Caco-2 (cell line): ENCODE data around the gene KLHL8. TPM values are rescaled to one million over a fixed set of nuclear protein-coding genes. Genes with fewer than 3 reads are reported as not detected.
A peak's percentile ranks its signal among the peaks of the same experiment; 100 is the strongest.

Experiments
- BruUV-seq: library from RNA; stranded (reverse); fragments of 400-500 nt; replicated peaks from 2 replicates; lab custom pipeline; 2021; lab: Mats Ljungman, UMichigan
- CTCF ChIA-PET: fragments of 300-600 bp; sonication (Branson Sonifier 250); formaldehyde crosslinking; loops from one replicate; lab custom pipeline; 2022; ENCODE audit warnings: antibody characterized with exemption; lab: Charles Lee
- POLR2A ChIA-PET: fragments of 300-600 bp; sonication (Branson Sonifier 250); formaldehyde crosslinking; loops from one replicate; lab custom pipeline; 2022; ENCODE audit warnings: antibody characterized with exemption; lab: Charles Lee
- DNase-seq, 2 experiments: peaks; one replicate each; pipeline versions ENCODE4 v3.0.0 to v3.0.0-alpha.2; 2020 to 2022
- H3K27me3 ChIP-seq: replicated peaks from 2 replicates; pipeline ENCODE4 v1.6.0; 2011; ENCODE audit warnings: low read length; ENCODE audit not compliant: control insufficient read depth, insufficient read depth
- H3K36me3 ChIP-seq: 2 replicates; pipeline ENCODE4 v1.5.1; 2011; ENCODE audit warnings: low read length; ENCODE audit not compliant: control insufficient read depth, insufficient read depth
- H3K4me1 ChIP-seq: fragments of 250-450 bp; sonication (Bioruptor Pico); 2 replicates; pipeline ENCODE4 v1.5.1; 2020; ENCODE audit warnings: mild to moderate bottlenecking
- H3K4me3 ChIP-seq: 2 replicates; pipeline ENCODE4 v1.5.1; 2011; ENCODE audit warnings: low read depth, mild to moderate bottlenecking, control low read depth, low read length
- H3K9me3 ChIP-seq: fragments of 250-450 bp; sonication (Bioruptor Pico); 2 replicates; pipeline ENCODE4 v1.5.1; 2020; ENCODE audit warnings: mild to moderate bottlenecking, moderate library complexity
- H3K27ac Mint-ChIP-seq: one replicate; pipeline ENCODE4 v1.8.0; 2022; ENCODE audit warnings: mixed read lengths; ENCODE audit not compliant: unreplicated experiment
- H3K27me3 Mint-ChIP-seq: one replicate; pipeline ENCODE4 v1.8.0; 2022; ENCODE audit warnings: mixed read lengths; ENCODE audit not compliant: insufficient read depth, unreplicated experiment
- H3K36me3 Mint-ChIP-seq: one replicate; pipeline ENCODE4 v1.8.0; 2022; ENCODE audit warnings: mild to moderate bottlenecking, mixed read lengths; ENCODE audit not compliant: insufficient read depth, unreplicated experiment
- H3K4me1 Mint-ChIP-seq: one replicate; pipeline ENCODE4 v1.8.0; 2022; ENCODE audit warnings: low read depth, mixed read lengths; ENCODE audit not compliant: unreplicated experiment
- H3K4me3 Mint-ChIP-seq: one replicate; pipeline ENCODE4 v1.8.0; 2022; ENCODE audit warnings: mild to moderate bottlenecking, moderate library complexity, mixed read lengths; ENCODE audit not compliant: unreplicated experiment
- H3K9me3 Mint-ChIP-seq: one replicate; pipeline ENCODE4 v1.8.0; 2022; ENCODE audit warnings: mixed read lengths; ENCODE audit not compliant: unreplicated experiment
- intact Hi-C: fragments of 100-400 bp; cut with micrococcal nuclease; formaldehyde crosslinking; loops from one replicate; pipeline ENCODE4 v1.10.0; 2022; ENCODE audit not compliant: unreplicated experiment
- total RNA-seq: library from RNA; stranded (reverse); gene quantifications from 2 replicates; pipeline ENCODE4 v1.2.3, GENCODE V29; 2022
- TF ChIP-seq, protein P1 (sequence below), 2 experiments: fragments of 200-600 bp in 1 of 2; IDR thresholded peaks; 1 replicate in 1 of 2; 2 replicates in 1 of 2; pipeline versions ENCODE4 v1.5.1 to v1.8.0; 2011 to 2022; ENCODE audit warnings: antibody characterized with exemption in 1 of 2, control low read depth in 1 of 2, inconsistent platforms in 1 of 2, low read depth in 1 of 2, low read length in 1 of 2, mild to moderate bottlenecking in 1 of 2, moderate library complexity in 1 of 2; ENCODE audit not compliant: insufficient read depth in 1 of 2, severe bottlenecking in 1 of 2, unreplicated experiment in 1 of 2

KLHL8 gene
- total RNA-seq, 1 experiment from 2014 or later = 27.7 TPM

- TF ChIP-seq, protein P1, sequence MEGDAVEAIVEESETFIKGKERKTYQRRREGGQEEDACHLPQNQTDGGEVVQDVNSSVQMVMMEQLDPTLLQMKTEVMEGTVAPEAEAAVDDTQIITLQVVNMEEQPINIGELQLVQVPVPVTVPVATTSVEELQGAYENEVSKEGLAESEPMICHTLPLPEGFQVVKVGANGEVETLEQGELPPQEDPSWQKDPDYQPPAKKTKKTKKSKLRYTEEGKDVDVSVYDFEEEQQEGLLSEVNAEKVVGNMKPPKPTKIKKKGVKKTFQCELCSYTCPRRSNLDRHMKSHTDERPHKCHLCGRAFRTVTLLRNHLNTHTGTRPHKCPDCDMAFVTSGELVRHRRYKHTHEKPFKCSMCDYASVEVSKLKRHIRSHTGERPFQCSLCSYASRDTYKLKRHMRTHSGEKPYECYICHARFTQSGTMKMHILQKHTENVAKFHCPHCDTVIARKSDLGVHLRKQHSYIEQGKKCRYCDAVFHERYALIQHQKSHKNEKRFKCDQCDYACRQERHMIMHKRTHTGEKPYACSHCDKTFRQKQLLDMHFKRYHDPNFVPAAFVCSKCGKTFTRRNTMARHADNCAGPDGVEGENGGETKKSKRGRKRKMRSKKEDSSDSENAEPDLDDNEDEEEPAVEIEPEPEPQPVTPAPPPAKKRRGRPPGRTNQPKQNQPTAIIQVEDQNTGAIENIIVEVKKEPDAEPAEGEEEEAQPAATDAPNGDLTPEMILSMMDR (IDR thresholded peaks at IDR 0.05; ENCODE audit: insufficient read depth in 1 of 2, low read depth in 1 of 2, low read length in 1 of 2, severe bottlenecking in 1 of 2, unreplicated experiment in 1 of 2) = no peak
- Histone ChIP-seq H3K27me3 (no peaks in the 10 kb centered on the region), H3K36me3 (peaks cover 4% of the 10 kb centered on the region), H3K9me3 (no peaks in the 10 kb centered on the region), H3K4me1 (peaks cover 52% of the 10 kb centered on the region), H3K4me3 (no peak overlapping the region)
- H3K27me3 Mint-ChIP-seq = no peaks in the 10 kb centered on the region
- H3K4me3 Mint-ChIP-seq = peak overlapping the region; percentile 50
- H3K4me1 Mint-ChIP-seq = peaks cover 22% of the 10 kb centered on the region
- H3K9me3 Mint-ChIP-seq = no peaks in the 10 kb centered on the region
- intact Hi-C loops = loop anchor here (1.0 kb wide), 3 partner anchors 11 to 195 kb away; no protein-coding TSS in a partner anchor
- H3K27ac Mint-ChIP-seq = peak overlapping the region; percentile 60
- BruUV-seq = TSS peak; percentile 53
- POLR2A ChIA-PET = interaction anchor here (0.5 to 1.2 kb wide), 2 partner anchors 10 to 32 kb away, joined by 3 to 7 read pairs; no protein-coding TSS in a partner anchor
- DNase-seq = peak in 1 of 2 experiments; percentile 18
- CTCF ChIA-PET = interaction anchor here (0.7 to 1.6 kb wide), 3 partner anchors 24 to 183 kb away, joined by 3 to 7 read pairs (median 3); partner anchors contain the start of gene AFF1
- peaks cover 36% of the 10 kb centered on the region for H3K36me3 Mint-ChIP-seq
Observed at GRCh38 chr4:87117732-87118075, 102.7 kb downstream of the KLHL8 start.

DNA sequence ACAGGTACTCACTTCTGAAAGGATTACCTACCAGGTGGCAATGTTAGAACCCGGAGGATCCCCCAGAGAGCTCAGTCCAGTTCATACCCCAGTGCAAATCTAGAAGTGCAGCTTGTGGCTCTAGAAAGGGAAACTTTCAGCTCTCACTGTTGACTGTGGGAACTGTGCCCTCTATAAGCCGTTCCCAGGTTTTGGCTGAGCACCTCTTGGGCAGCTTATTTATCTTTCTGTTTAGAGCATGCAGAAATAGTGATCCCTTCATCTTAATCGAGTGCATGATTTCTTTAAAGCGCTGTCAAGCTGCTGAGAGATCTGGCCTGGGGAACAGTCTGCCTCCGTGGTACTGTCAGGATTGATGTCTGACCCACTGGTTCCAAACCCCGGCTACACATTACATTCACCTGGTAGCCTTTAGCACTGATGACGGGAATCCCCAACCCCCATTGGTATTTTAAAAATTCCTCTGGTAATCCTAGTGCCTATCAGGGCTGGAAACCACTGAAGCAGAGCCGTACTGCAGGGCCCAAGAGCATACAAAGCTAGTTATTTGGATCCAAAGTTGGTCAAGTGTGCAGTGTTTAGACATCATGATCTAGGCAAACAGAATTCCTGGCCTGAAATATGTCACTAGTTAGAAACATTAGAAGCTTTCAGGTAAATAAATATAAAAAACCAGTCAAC lies 103.2 kb downstream of the KLHL8 start:
- peak; percentile 62 to 76 for DNase-seq
- peak overlapping the region; percentile 50 for H3K4me3 Mint-ChIP-seq
- Histone ChIP-seq H3K27me3 (no peaks in the 10 kb centered on the region), H3K9me3 (no peaks in the 10 kb centered on the region), H3K4me1 (peaks cover 55% of the 10 kb centered on the region), H3K4me3 (no peak overlapping the region), H3K36me3 (peaks cover 3% of the 10 kb centered on the region)
- intact Hi-C loops = loop anchor here (1.0 kb wide), 3 partner anchors 11 to 195 kb away; no protein-coding TSS in a partner anchor
- no peaks in the 10 kb centered on the region for H3K9me3 Mint-ChIP-seq
- CTCF ChIA-PET = interaction anchor here (0.7 to 1.6 kb wide), 4 partner anchors 24 to 195 kb away, joined by 3 to 7 read pairs (median 4); partner anchors contain the start of gene AFF1
- BruUV-seq = no TSS peak
- peaks cover 26% of the 10 kb centered on the region for H3K4me1 Mint-ChIP-seq
- TF ChIP-seq, protein P1 (IDR thresholded peaks at IDR 0.05; ENCODE audit: insufficient read depth in 1 of 2, low read depth in 1 of 2, low read length in 1 of 2, severe bottlenecking in 1 of 2, unreplicated experiment in 1 of 2) = no peak
- peak overlapping the region; percentile 60 for H3K27ac Mint-ChIP-seq
- peaks cover 40% of the 10 kb centered on the region for H3K36me3 Mint-ChIP-seq
- H3K27me3 Mint-ChIP-seq = no peaks in the 10 kb centered on the region
- POLR2A ChIA-PET = interaction anchor here (0.5 to 1.2 kb wide), 2 partner anchors 11 to 33 kb away, joined by 3 to 7 read pairs; no protein-coding TSS in a partner anchor

DNA sequence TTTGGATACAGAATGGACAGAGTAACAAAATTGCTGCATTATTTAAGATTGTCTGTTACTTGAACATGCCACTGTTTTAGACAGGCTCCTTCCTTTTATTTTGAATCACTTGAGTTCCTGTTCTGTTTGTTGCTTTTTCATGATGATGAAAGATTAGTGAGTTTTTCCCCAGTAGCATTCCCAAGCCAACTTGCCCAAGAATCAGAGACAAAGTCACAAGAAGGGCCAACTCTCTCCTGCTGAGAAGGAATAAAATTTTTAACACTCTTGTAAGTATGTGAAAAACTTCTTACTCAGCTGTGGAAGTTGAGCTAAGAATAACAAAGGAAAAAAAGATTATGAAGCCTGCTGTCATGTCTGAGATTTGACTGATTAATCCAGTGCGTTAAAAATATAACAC lies 104.2 kb downstream of the KLHL8 start:
- ChIA-PET POLR2A (no interaction called here), CTCF (interaction anchor here (1.2 to 1.6 kb wide), 2 partner anchors 23 to 194 kb away, joined by 5 to 7 read pairs; no protein-coding TSS in a partner anchor)
- H3K4me1 ChIP-seq = peaks cover 59% of the 10 kb centered on the region
- no peaks in the 10 kb centered on the region for H3K9me3 ChIP-seq
- no peak overlapping the region for H3K4me3 Mint-ChIP-seq
- TF ChIP-seq, protein P1 (IDR thresholded peaks at IDR 0.05; ENCODE audit: insufficient read depth in 1 of 2, low read depth in 1 of 2, low read length in 1 of 2, severe bottlenecking in 1 of 2, unreplicated experiment in 1 of 2) = no peak
- no peaks in the 10 kb centered on the region for H3K27me3 Mint-ChIP-seq
- no peak overlapping the region for H3K4me3 ChIP-seq
- peaks cover 2% of the 10 kb centered on the region for H3K36me3 ChIP-seq
- H3K36me3 Mint-ChIP-seq = peaks cover 46% of the 10 kb centered on the region
- no TSS peak for BruUV-seq
- H3K9me3 Mint-ChIP-seq = no peaks in the 10 kb centered on the region
- H3K27ac Mint-ChIP-seq = peak overlapping the region; percentile 60
- peaks cover 26% of the 10 kb centered on the region for H3K4me1 Mint-ChIP-seq
- DNase-seq = no peak
- intact Hi-C loops = no loop called here
- no peaks in the 10 kb centered on the region for H3K27me3 ChIP-seq
